HG03432 (cell line): ENCODE data around the gene SFPQ.
"Not testable (repeated sequence)": the region's sequence is repeated elsewhere in the genome, so short reads cannot be mapped to it uniquely, and the experiment has no call there.

Experiments used
- ATAC-seq: cut with Tn5 transposase; IDR thresholded peaks from one replicate; pipeline ENCODE4 v1.9.1; 2021; ENCODE audit warnings: mild to moderate bottlenecking, moderate library complexity; ENCODE audit not compliant: unreplicated experiment

Gene SFPQ

GRCh38 chr1:35192853-35193664, at the start of gene SFPQ:
TSS of gene SFPQ (minus strand) at chr1:35193145. CDS start at chr1:35193049, 96 bp downstream.
- ATAC-seq = peak; percentile 87

- ATAC-seq = not testable (repeated sequence)
Observed at GRCh38 chr1:35236772-35237171, 43.8 kb upstream of the SFPQ start.

GRCh38 chr1:35231287-35231686, 38.3 kb upstream of the SFPQ start:
- no peak for ATAC-seq

GRCh38 chr1:35229587-35230360, 36.8 kb upstream of the SFPQ start:
- ATAC-seq = no peak

- ATAC-seq = no peak
Observed at GRCh38 chr1:35226546-35226945, 33.6 kb upstream of the SFPQ start.

DNA sequence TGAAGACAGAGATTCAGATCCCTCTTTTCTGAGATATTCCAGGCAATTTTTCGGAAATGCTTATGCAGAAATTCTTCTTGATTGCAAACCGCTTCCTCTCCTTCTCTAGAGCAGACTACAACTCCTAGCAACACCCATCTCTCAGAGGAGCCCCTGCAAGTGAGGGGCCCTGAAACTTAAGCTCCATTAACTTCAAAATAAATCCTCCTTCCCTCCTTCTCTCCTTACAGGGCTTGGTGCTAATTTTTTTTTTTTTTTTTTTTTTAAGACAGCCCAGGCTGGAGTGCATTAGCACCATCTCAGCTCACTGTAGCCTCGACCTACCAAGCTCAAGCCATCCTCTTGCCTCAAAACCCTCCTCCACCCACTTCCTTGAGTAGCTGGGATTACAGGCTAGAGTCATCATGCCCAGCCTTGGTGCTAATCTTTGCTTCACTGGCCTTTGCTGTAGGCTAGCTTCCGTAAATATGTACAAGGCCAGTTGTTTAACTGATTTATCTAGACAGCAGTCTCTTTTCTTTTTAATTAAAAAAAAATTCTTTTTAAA, 30.2 kb upstream of the SFPQ start:
- no peak for ATAC-seq

- ATAC-seq = no peak
Observed at GRCh38 chr1:35222322-35223083, 29.6 kb upstream of the SFPQ start.

DNA sequence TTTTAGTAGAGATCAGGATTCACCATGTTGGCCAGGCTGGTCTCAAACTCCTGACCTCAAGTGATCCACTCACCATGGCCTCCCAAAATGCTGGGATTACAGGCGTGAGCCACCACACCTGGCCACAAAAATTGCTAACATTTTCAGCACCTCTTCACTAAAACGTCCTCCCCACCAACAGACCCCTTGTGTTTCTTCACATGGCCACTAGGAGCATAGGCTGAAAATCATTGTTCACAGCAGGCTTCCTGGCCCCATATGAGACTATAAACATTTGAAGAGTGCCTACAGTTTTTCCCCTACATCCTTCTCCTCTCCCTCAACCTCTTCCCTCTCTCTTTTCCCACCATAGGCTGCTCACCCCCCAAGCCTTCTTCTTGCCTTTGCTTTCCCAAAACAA, 28.0 kb upstream of the SFPQ start:
- no peak for ATAC-seq

DNA sequence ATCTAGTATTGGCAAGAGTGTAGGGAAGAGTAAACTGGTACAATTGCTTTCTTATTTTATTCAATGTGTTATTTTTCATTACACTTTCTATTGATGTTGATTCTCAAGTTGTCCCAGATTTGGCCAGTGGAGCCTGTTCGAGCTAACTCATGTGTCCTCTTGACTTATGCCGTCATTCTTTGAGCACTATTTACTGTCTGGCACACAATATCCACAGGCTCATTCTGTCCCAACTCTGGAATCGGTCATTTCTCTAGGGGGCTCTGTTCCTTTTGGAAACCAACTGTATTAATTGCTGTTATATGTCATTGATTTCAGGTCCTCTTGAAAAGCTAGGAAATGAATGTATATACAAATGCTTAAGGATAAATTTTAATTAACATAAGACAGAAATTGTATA, 22.4 kb upstream of the SFPQ start:
- no peak for ATAC-seq

GRCh38 chr1:35211120-35211414, 18.1 kb upstream of the SFPQ start:
- ATAC-seq = no peak

DNA sequence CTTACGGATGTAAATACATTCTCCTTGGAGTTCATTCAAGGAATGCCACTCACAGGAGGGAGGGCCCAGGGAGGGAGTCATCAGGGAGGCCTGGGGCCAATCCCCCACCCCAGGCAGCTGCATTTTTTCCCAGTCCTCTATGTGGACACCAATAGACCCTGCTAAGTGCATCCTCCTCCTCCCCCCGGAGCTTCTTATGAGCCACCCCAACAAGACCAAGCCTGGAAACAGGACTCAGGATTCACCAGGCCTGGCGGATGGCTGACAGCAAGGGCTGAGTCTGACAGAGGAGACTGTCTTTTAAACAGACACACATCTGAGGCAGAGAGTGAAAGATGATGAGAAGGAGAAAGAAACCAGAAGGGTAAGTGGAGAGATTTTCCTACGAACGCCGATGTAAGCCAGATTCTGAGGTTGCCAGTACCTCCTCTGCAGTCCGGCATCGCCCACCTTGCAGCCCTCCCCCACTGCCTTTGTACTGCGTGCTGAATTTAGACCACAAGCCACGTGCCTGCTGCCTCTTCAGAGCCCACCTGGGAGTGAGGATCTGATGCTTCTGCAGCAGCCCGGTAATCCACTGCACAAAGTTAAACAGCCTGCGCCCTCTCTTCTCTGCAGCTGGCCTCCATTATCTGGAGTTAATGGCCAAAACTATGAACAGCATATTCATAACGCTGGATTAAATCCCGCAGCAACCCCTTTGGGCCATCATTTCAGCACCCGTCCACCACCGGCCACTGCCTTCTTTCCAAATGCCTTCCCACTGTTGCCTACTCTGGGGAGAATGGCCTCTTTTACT, 17.6 kb upstream of the SFPQ start:
- no peak for ATAC-seq

GRCh38 chr1:35203295-35203694, 10.3 kb upstream of the SFPQ start:
- no peak for ATAC-seq

GRCh38 chr1:35202048-35202719, 9.2 kb upstream of the SFPQ start:
- ATAC-seq = peak; percentile 75

DNA sequence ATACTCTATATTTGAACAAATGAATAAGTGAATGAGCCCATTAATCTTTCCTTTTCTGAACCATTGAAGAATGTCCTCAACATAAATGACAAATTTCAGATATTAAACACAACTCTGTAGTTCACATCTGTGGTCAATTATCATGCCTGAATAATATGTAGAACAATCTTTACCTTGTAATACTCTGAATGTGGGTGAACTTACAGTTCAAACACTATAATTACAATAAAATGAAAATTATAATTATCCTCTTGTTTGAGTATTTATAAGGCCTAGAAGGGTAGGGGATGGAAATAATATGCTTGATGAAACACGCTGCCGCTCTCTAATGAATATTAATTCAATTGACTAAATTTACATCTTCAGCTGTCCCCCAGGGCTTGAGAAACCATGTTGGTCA, 8.7 kb upstream of the SFPQ start:
- ATAC-seq = no peak

GRCh38 chr1:35192056-35192852, 691 bp downstream of the SFPQ start:
- peak; percentile 49 for ATAC-seq

- ATAC-seq = no peak
Observed at GRCh38 chr1:35191429-35192055, 1.4 kb downstream of the SFPQ start.

DNA sequence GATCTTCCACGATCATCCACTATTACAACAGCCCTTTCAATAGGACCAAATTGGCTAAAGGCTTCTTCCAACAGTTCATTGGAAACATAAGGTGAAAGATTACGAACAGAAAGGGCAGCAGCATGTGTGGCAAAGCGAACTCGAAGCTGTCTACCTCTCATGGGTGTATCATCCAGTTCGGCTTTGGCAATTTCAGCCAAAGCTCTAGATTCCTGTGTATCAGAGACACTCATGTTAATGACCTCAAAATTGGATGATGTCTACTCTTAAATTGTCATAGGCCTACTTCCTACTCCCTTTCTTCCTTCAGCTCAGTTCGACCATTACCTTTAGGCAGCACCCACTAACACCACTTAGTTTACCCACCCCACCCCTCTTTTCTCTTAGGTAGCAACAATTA, 2.2 kb downstream of the SFPQ start:
- ATAC-seq = no peak

DNA sequence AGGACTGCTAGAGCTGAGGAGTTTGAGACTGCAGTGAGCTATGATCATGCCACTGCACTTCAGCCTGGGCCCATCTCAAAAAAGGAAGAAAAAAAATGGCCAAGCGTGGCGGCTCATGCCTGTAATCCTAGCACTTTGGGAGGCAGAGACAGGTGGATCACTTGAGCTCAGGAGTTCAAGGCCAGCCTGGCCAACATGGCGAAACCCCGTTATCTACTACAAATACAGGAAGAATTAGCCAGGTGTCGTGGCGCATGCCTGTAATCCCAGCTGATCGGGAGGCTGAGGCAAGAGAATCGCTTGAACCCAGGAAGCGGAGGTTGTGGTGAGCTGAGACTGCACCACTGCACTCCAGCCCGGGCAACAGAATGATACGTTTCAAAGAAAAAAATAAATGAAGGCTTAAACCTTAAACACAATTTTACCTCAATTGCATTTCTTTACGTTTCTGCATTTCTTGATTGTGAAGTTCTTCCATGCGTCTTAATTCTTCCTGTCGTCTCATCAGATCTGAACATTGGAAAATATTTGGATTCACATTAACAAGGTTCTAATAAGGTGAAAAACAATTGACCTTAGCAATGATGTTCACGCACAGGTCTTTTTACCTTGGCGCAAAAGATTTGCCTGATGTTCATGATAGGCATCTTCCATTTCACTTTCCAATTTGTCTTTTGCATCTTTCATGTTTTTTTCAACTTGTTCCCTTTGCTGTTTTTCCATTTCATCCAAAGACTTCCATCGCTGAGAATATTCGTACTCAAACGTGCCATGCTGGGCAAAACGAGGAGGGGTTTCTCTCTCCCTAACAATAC, 4.2 kb downstream of the SFPQ start:
- no peak for ATAC-seq
